NCI-H1105 (cell line): ENCODE data around the gene PROKR1.
"Not testable (repeated sequence)": the region's sequence is repeated elsewhere in the genome, so short reads cannot be mapped to it uniquely, and the experiment has no call there.

Experiments
- DNase-seq: peaks from one replicate; lab custom pipeline; 2025; lab: John Stamatoyannopoulos, UW

The PROKR1 gene

DNA sequence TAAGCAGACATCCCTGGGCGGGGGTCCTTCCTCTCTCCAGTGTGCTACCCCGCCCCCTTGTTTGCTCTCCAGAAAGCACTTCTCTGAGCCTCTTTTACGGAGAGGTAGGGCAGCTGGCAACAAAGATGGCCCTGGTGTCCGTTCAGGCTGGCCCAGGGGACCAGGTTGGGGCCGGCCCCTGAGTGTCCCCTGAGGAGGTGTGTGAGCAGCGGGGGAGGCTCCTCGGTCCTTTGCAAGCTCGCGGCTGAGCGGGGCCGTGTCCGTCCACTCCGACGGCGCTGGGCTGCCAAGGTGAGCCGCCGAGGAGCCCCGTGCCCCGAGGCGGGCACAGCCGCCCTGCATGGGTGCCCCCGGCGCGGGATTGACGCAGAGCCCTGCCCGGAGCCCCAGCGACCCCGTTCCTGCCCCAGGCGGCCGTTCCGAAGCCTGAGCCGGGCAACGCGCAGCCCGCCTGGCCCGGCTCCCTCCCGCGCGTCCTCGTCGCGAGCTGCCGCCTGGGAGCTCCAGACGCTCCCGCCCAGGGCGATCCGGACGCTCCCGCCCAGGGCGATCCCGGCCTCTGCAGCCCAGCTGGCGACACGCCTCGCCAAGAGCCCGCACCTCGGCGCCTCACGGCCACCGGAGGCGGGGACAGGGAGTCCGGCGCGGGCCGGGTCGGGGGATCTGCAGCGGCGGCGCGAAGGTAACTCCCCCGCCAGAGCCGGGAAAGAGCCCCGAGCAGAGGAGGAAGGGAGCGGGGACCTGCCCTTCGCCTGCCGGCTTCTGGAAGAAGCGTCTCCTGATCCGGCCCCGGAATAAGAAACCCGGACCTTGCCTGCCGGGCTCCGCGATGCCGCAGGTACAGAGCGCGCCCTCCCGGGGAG, at the start of gene PROKR1:
PROKR1 (plus strand) TSS at position 569 of the 863 bp plus-strand sequence. CDS start 2,243 bp downstream, outside the sequence.
- DNase-seq: peak; percentile 7

DNA sequence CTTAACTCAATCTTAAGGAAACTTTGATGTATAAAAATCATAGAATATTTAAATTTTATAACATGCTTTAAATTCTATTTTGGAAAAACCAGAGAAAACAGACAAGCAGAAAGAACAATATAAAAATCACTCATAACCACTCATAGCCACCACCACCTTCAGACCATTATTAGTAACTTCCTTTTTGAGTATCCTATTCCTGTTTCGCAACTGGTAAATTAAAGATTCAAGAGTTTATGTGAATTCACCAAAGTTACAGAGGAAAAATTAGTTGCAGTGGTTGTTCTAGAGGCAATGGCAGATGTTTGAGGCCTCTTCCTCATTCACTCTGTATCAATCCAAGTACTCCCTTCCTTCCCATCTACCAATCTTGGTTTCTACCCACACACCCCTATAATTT, 49.3 kb upstream of the PROKR1 start:
- DNase-seq: no peak

DNA sequence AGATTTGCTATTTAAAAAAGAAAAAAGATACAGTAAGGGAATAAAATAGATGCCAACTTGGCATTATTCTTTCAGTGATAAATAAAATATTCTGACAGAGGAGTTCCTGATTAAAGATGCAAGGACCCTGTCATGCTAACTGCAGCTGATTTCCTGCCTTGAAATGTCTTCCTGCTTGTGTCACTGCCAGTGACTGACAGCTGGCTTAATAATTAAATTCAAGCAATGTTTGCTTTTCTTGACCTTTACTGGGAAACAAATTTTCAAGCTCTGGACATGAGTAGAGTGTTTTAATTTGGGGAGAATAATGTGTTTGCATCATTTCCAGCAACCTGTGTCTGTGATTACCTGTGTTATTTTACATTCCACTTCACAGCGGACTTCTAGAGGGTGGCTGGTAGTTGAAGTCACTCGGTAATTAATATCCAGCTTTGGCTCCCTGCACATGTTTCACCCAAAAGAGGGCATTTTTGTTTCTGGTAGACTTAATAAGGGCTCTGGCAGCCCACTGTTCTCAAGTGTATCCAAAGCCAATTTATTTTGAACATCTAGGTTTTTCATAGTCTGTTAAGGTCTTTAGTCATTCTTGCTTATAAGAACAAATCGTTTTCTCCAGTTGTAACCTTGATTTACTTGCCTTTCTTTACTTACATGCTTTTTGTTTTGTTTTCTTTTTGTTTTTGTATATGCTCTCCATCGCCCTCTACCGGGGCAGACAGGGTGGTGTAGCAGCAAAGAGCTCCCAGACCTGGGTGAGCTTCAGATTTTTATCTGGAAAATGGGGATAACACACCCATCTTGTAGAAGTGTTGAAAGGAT, 48.5 kb upstream of the PROKR1 start:
- no peak for DNase-seq

GRCh38 chr2:68595493-68595785, 47.9 kb upstream of the PROKR1 start:
- DNase-seq: not testable (repeated sequence)

DNA sequence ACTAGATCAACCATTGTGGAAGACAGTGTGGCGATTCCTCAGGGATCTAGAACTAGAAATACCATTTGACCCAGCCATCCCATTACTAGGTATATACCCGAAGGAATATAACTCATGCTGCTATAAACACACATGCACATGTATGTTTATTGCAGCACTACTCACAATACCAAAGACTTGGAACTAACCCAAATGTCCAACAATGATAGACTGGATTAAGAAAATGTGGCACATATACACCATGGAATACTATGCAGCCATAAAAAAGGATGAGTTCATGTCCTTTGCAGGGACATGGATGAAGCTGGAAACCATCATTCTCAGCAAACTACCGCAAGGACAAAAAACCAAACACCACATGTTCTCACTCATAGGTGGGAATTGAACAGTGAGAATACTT, 42.9 kb upstream of the PROKR1 start:
- not testable (repeated sequence) for DNase-seq

GRCh38 chr2:68603059-68603458, 40.3 kb upstream of the PROKR1 start:
- DNase-seq: no peak

GRCh38 chr2:68604077-68604476, 39.3 kb upstream of the PROKR1 start:
- no peak for DNase-seq

DNA sequence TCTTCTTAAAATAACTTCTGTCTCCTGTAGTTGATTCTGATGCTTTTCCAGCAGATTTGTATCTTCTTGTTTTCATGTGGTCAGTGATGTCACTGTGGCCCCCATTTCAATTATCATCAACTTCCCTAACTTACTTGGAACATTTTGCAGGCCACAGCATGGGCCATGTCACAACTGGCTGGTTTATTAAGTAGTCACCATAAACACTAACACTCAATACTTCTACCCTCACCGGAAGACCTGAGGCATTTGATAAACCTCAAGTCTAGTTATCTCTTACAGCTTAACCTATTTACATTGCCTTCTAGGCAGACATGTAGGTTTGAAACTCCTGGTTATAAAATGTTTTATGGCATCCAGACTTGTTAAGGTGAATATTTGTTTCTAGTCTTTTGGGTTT, 37.4 kb upstream of the PROKR1 start:
- no peak for DNase-seq

GRCh38 chr2:68606759-68607158, 36.6 kb upstream of the PROKR1 start:
- no peak for DNase-seq

DNA sequence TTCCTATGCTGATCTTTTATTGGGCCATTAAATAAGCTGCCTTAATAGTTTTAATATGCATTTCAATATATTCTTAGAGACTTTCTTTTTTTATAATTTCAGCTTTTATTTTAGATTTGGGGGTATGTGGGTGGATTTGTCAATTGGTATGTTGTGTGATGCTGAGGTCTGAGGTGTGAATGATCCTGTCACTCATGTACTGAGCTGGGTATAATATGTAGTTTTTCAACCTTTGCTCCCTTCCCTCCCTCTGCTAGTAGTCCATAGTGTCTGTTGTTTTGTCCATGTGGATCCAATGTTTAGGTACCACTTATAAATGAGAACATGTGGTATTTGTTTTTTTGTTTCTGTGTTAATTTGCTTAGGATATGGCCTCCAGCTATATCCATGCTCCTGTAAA, 35.5 kb upstream of the PROKR1 start:
- no peak for DNase-seq

DNA sequence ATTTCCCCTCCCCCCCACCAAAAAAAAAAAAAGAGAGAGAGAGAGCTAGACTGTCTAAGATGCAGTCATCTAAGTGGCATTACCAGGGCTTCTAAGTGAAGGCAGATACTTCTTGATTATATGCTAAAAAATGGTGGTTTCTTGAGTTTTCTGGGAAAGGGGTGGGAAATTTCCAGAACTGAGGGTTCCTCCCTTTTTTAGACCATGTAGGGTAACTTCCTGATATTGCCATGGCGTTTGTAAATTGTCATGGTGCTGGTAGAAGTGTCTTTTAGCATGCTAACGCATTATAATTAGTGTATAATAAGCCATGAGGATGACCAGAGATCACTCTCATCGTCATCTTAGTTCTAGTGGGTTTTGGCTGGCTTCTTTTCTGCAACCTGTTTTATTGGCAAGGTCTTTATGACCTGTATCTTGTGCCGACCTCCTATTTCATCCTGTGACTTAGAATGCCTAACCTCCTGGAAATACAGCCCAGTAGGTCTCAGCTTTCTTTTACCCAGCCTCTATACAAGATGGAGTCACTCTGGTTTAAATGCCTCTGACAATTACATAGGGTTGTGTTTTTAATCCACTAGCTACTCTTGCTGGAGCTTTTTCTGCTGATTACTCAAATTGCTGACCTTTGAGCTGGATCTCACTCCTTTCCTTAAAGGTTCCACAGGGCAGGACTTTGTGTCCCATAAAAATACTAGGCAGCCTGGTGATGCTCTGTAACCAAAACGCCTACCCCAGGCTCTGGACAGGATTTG, 30.4 kb upstream of the PROKR1 start:
- DNase-seq: no peak

DNA sequence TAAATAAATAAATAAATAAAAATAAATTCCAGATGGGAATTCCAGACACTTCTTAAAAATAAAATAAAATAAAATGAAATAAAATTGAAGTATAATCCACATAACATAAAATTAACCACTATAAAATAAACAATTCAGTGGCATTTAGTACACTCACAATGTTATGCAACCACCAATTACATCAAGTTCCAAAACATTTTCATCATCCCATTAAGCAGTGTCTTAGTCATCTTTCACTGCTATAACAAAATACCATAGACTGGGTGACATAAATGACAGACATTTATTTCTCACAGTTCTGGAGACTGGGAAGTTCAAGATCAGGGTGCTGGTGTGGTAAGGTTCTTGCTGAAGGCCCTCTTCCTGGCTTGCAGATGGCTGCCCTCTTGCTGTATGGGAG, 22.6 kb upstream of the PROKR1 start:
- DNase-seq: no peak

DNA sequence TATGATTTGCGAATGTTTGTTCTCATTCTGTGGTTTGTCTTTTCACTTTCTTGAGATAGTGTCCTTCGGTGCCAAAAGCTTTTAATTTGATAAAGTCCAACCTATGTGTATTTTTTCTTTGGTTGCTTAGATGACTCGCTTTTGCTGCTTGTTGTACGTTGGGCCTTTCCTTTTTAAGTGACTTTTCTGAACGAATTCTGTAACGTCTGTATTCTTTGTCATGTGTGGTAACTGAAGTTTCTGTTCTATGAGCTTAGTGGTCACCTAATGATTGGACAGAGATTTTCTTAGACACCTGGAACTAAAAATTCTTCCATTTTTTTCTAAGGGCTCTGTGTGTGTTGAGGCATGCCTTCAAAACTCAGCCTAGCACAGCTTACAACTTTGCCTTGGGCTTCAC, 19.6 kb upstream of the PROKR1 start:
- no peak for DNase-seq

DNA sequence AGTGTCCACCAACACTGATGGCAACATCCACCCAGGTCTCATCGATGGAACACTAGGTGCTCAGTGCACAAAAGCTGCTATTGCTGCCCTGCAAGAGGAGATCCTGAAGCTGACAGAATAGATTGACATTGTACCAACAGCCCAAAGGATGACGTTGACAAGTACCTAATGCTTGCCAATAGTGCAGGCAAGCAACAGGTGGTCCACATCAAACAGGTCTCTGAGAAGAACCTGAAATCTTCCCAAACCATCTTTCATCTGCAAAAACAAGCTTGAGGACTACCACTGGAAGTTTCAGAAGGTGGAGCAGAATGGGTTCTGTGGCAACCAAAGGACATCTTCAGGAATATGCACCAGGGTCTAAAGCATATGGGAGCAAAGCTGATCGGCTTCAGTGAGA, 15.8 kb upstream of the PROKR1 start:
- no peak for DNase-seq

DNA sequence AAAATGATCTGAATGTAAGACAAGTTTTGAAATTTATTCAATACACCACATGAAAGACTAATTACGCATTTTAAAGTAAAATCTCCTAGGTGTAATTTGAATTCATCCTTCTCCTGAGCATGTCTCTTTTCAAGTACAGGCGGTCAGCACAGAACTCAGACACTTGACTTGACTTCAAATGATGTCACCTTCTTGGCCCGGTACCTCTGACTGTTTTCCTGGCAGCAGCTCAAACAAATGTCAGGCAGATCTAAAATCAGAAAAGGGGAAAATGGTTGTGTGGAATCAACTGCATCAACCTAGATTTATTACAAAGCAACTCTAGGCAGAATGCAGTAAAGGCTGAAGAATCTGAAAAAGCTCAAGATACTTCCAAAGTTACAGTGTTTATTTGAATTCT, 11.4 kb upstream of the PROKR1 start:
- no peak for DNase-seq

GRCh38 chr2:68637047-68637446, 6.3 kb upstream of the PROKR1 start:
- DNase-seq: no peak

DNA sequence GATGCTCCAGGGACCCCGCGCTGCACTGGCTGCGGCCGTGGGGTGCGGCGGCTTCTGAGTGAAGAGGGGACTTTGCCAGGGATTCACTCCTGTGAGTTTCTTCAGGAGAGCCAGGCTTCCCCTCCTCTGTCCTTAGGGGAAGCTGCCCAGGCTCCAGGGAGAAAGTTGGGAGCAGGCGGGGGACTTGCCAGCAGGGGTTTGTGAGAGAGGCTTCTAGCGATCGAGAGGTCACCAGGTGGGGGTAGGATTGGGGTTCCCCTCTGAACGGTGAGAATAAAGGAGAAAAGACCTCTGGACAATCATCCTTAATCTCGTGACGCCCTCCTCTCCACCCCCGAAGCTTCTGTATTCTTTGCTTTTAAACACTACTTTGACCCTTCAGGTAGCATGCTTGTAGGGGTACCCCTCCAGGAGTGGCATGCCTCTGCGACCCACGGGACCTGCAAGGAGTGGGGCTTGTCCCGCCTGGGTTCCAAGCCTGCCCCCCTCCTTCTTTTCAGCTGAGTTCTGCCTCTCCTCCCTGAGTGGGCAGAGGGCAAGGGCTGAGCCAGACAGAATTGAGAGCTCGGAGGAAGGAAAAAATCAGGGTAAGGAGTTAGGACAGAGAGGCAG, 601 bp downstream of the PROKR1 start:
- DNase-seq: no peak

DNA sequence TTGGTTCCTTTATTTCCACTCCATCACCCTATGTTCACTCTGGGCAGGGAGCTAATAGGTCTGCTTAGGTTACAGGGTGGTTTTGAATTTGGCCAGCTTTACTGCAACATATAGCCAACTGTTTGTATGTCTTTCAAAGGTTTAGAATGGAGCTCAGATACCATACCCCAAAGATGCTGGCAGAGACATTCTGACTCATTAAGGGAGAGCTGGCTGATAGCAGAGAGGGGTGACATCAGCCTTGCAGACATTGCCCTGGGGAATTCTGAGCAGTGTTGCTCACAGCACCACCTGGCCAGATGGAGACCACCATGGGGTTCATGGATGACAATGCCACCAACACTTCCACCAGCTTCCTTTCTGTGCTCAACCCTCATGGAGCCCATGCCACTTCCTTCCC, 2.1 kb downstream of the PROKR1 start:
- DNase-seq: no peak

- DNase-seq: no peak
Measured at GRCh38 chr2:68646303-68646702, 2.9 kb downstream of the PROKR1 start.

GRCh38 chr2:68650645-68651044, 7.3 kb downstream of the PROKR1 start:
- no peak for DNase-seq

DNA sequence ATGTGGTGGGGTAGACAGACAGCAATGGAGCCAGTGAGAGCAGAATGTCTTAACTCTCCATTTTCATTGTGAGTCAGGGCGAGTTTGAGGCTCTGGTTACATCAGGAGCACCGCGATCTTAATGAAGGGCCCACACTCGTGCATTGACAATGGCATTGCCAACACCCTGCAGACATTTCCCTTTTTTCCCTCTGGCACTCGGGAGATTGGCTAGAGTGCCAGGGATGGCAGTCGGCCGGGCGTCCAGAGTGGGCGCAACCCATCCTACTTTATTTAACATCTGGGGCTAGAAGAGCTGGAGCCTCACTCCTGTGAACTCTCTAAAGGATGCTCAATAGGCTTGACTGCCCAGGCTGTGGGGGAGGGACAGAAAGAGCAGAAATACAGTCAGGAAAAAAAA, 9.7 kb downstream of the PROKR1 start:
- DNase-seq: no peak

GRCh38 chr2:68653538-68653982, 10.2 kb downstream of the PROKR1 start:
- DNase-seq: no peak
